Measurements from ENCODE around the gene ASPHD2. TPM values are rescaled to one million over a fixed set of nuclear protein-coding genes. Genes with fewer than 3 reads are reported as not detected.
A peak's percentile ranks its signal among the peaks of the same experiment; 100 is the strongest.

Gene ASPHD2
- total and polyA plus RNA-seq, 4 donors: 3.7 to 12.8 (median 10.0) TPM

DNA sequence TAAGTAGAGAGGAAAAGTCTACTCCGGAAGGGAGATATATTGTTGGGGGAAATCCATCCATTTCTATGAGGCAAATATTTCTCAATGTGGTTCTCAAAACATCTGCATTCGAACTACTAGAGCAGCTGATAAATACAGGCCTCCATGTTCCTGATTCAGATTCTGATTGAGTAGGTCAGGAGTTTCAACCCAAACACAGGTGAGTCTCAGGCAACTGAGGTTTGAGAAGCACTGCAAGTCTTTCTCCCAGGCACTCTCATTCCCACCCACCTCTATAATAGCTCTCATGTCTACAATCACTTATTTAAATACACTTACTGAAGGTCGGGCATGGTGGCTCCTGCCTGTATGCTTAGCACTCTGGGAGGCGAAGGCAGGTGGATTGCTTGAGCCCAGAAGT lies 14.7 kb upstream of the ASPHD2 start:
- DNase-seq (ENCODE audit: low read depth in 4 of 6, low spot score in 6 of 6): no peak
- no peaks in the 10 kb centered on the region for H3K9me3 ChIP-seq (ENCODE audit: control insufficient read depth, insufficient read depth, low read length)
- no peaks in the 10 kb centered on the region for H3K4me1 ChIP-seq (ENCODE audit: control insufficient read depth, insufficient read depth, low read length)
- no peak overlapping the region for H3K4me3 ChIP-seq (ENCODE audit: low read depth, low read length)
- no peaks in the 10 kb centered on the region for H3K36me3 ChIP-seq (ENCODE audit: control insufficient read depth, insufficient read depth, low read length)
- no peak overlapping the region for H3K27ac ChIP-seq (ENCODE audit: low read depth, low read length)
- H3K27me3 ChIP-seq (ENCODE audit: control insufficient read depth, insufficient read depth, low read length): no peaks in the 10 kb centered on the region
- 94% methylated on average over 2 of the region's 4 CpGs for WGBS (ENCODE audit: insufficient coverage)

DNA sequence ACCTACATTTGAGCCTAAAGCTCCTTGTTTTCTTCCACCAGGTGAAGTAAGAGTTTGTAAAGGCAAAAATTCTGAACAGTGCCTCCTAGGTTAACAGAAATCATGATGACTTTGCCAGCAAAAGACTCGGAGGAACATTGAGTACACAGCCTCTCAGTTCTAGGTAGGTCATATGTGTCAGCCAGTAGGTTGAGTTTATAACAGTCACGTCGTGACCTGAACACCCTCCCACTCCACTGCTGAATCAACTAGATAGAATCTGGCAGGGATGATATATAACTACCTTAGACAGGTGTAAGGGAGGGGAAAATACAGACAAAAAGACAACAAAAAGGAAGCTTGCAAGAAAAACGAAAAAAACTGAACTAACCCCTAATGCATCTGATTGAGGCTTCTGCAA lies 12.8 kb upstream of the ASPHD2 start:
- Histone ChIP-seq H3K27me3 (ENCODE audit: control insufficient read depth, insufficient read depth, low read length) (no peaks in the 10 kb centered on the region), H3K4me3 (ENCODE audit: low read depth, low read length) (no peak overlapping the region), H3K36me3 (ENCODE audit: control insufficient read depth, insufficient read depth, low read length) (no peaks in the 10 kb centered on the region), H3K27ac (ENCODE audit: low read depth, low read length) (no peak overlapping the region), H3K4me1 (ENCODE audit: control insufficient read depth, insufficient read depth, low read length) (no peaks in the 10 kb centered on the region), H3K9me3 (ENCODE audit: control insufficient read depth, insufficient read depth, low read length) (no peaks in the 10 kb centered on the region)
- no peak for DNase-seq (ENCODE audit: low read depth in 4 of 6, low spot score in 6 of 6)
- WGBS (ENCODE audit: insufficient coverage): no CpG with 5 or more reads among the region's 4 CpGs

DNA sequence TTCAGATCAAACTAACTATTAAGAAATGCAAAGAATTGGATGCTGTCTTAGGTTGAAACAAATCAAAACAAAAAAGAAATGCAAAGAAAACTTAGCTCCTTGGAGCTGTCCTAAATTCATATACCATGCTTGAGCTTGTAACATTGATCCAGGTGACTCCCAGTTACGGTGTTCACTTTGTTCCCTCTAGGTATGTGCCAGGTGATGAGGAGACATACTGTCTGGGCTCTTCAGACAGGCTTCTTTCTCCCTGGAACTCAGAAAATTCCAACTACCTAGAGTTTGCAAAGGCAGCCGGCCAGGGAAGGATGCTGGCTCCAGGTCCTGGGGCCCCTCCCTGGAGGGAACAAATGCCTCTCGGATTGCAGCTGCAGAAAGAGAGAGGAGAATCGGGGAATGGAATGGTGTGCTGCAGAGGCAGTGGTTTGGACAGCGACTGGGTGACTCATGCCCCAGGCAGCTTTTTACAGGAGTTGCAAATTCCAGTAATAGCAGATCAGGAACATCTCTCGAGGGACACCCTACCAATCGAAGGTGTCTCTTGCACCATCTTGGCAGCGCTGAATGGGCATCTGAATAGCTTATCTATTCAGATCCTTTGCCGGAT lies 12.3 kb upstream of the ASPHD2 start:
- no peaks in the 10 kb centered on the region for H3K27me3 ChIP-seq (ENCODE audit: control insufficient read depth, insufficient read depth, low read length)
- no peak overlapping the region for H3K4me3 ChIP-seq (ENCODE audit: low read depth, low read length)
- H3K4me1 ChIP-seq (ENCODE audit: control insufficient read depth, insufficient read depth, low read length): no peaks in the 10 kb centered on the region
- 62% methylated on average over 9 of the region's 9 CpGs for WGBS (ENCODE audit: insufficient coverage)
- peak in 1 of 6 donors; percentile 25 for DNase-seq (ENCODE audit: low read depth in 4 of 6, low spot score in 6 of 6)
- H3K9me3 ChIP-seq (ENCODE audit: control insufficient read depth, insufficient read depth, low read length): no peaks in the 10 kb centered on the region
- no peak overlapping the region for H3K27ac ChIP-seq (ENCODE audit: low read depth, low read length)
- H3K36me3 ChIP-seq (ENCODE audit: control insufficient read depth, insufficient read depth, low read length): no peaks in the 10 kb centered on the region

DNA sequence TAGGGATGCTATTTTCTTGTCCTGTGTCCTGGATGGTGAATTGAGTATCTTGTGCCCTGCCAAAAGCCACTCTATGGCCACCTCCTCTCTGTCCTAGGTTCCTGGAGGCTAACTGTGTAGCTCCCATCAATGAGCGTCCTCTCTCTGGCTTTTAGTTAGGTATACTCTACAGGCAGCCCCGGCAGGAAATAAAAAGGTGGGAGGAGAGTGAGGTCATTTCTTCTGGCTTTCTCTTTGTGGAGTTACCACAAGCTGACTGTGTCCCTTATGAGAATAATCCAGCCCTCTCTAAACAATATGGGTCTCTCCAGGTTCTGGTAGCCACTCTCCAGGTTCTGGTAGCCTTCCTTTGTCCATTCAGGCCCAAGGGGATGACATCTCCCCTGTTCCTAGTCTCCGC lies 11.7 kb upstream of the ASPHD2 start:
- DNase-seq (ENCODE audit: low read depth in 4 of 6, low spot score in 6 of 6): no peak
- no peak overlapping the region for H3K27ac ChIP-seq (ENCODE audit: low read depth, low read length)
- H3K27me3 ChIP-seq (ENCODE audit: control insufficient read depth, insufficient read depth, low read length): no peaks in the 10 kb centered on the region
- H3K4me3 ChIP-seq (ENCODE audit: low read depth, low read length): no peak overlapping the region
- no peaks in the 10 kb centered on the region for H3K36me3 ChIP-seq (ENCODE audit: control insufficient read depth, insufficient read depth, low read length)
- H3K4me1 ChIP-seq (ENCODE audit: control insufficient read depth, insufficient read depth, low read length): no peaks in the 10 kb centered on the region
- no peaks in the 10 kb centered on the region for H3K9me3 ChIP-seq (ENCODE audit: control insufficient read depth, insufficient read depth, low read length)
- no CpG with 5 or more reads among the region's 3 CpGs for WGBS (ENCODE audit: insufficient coverage)

DNA sequence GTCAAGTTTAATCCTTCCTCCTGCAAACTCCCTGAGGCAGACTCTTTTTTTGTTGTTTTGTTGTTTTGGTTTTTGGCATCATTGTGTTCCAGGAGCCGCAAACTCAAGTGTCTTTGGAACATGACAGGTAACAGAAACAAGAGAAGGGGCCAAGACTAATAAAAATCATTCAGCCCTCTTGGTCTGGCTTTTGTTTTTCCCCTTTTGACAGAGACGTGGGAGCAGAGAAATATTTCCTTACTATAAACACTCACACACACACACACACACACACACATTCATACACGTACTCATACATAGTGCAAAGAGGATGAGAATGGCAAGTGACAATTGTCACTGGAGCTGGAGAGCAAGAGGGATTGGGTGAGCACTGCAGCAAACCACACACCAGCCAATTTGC lies 10.4 kb upstream of the ASPHD2 start:
- Histone ChIP-seq H3K4me1 (ENCODE audit: control insufficient read depth, insufficient read depth, low read length) (no peaks in the 10 kb centered on the region), H3K4me3 (ENCODE audit: low read depth, low read length) (no peak overlapping the region), H3K27ac (ENCODE audit: low read depth, low read length) (no peak overlapping the region), H3K36me3 (ENCODE audit: control insufficient read depth, insufficient read depth, low read length) (no peaks in the 10 kb centered on the region), H3K9me3 (ENCODE audit: control insufficient read depth, insufficient read depth, low read length) (peaks cover 3% of the 10 kb centered on the region), H3K27me3 (ENCODE audit: control insufficient read depth, insufficient read depth, low read length) (no peaks in the 10 kb centered on the region)
- no peak for DNase-seq (ENCODE audit: low read depth in 4 of 6, low spot score in 6 of 6)
- no CpG with 5 or more reads among the region's 3 CpGs for WGBS (ENCODE audit: insufficient coverage)

DNA sequence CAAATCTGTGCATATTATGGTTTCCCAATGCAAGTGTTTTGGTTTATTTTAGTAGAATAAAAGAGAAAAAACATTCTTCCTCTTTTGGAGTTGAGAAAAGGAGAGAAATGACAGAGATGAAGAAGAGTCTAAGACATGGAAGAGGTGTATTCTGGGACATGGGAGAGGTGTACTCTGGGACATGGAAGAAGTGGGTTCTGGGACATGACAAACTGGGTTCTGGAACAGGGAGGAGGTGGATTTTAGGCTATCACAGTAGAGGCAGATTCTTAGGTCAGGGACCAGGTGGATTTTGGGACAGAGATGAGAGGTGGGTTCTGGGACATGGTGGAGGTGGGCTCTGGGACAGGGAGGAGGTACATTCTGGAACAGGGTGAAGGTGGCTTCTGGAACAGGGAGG lies 2.1 kb upstream of the ASPHD2 start:
- H3K27me3 ChIP-seq (ENCODE audit: control insufficient read depth, insufficient read depth, low read length): peaks cover 4% of the 10 kb centered on the region
- no peaks in the 10 kb centered on the region for H3K36me3 ChIP-seq (ENCODE audit: control insufficient read depth, insufficient read depth, low read length)
- no peak for DNase-seq (ENCODE audit: low read depth in 4 of 6, low spot score in 6 of 6)
- no peak overlapping the region for H3K4me3 ChIP-seq (ENCODE audit: low read depth, low read length)
- peaks cover 14% of the 10 kb centered on the region for H3K4me1 ChIP-seq (ENCODE audit: control insufficient read depth, insufficient read depth, low read length)
- peaks cover 3% of the 10 kb centered on the region for H3K9me3 ChIP-seq (ENCODE audit: control insufficient read depth, insufficient read depth, low read length)
- H3K27ac ChIP-seq (ENCODE audit: low read depth, low read length): no peak overlapping the region

DNA sequence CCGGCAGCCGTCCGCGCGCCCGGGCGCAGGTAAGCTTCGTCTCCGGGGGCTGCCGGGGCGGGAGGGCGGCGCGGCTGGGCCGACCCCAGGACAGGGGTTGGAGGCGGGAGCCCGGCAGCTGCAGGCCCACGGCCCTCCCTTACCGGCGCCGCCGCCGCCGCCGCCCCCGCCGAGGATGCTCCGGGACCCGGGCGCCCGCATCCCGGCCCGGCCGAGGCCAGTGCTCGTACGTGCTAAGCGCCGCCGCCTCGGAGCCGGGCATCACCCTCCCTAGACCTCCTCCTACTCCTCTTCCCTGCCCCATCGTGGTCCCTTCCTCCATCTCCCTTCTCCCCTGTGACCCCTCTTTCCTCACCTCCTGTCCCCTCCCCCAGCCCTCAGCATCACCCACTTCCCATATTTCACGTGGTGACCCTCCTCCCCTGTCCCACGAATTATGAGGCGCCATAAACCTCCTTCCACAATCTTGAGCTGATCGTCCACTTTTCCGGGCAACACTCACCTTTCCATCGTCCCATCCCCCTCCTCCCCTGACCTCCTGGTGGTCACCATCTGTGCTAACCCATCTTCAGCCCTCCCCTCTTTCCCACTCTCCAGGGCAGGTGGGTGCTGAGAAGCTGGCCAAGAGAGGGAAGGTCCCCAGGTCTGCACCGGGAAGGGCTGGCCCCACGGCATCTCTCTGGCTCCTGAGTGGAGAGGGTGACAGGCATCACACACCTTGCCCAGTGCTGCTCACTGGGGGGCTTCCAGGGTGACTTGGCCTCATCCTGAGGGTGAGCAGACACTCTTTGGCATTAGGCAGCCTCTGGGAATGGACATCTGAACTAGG lies 612 bp downstream of the ASPHD2 start:
- peaks cover 14% of the 10 kb centered on the region for H3K4me1 ChIP-seq (ENCODE audit: control insufficient read depth, insufficient read depth, low read length)
- peaks cover 4% of the 10 kb centered on the region for H3K27me3 ChIP-seq (ENCODE audit: control insufficient read depth, insufficient read depth, low read length)
- 4% methylated on average over 50 of the region's 50 CpGs for WGBS (ENCODE audit: insufficient coverage)
- peak in 1 of 6 donors; percentile 25 for DNase-seq (ENCODE audit: low read depth in 4 of 6, low spot score in 6 of 6)
- peak overlapping the region; percentile 28 for H3K4me3 ChIP-seq (ENCODE audit: low read depth, low read length)
- no peaks in the 10 kb centered on the region for H3K9me3 ChIP-seq (ENCODE audit: control insufficient read depth, insufficient read depth, low read length)
- no peak overlapping the region for H3K27ac ChIP-seq (ENCODE audit: low read depth, low read length)
- H3K36me3 ChIP-seq (ENCODE audit: control insufficient read depth, insufficient read depth, low read length): peaks cover 12% of the 10 kb centered on the region

DNA sequence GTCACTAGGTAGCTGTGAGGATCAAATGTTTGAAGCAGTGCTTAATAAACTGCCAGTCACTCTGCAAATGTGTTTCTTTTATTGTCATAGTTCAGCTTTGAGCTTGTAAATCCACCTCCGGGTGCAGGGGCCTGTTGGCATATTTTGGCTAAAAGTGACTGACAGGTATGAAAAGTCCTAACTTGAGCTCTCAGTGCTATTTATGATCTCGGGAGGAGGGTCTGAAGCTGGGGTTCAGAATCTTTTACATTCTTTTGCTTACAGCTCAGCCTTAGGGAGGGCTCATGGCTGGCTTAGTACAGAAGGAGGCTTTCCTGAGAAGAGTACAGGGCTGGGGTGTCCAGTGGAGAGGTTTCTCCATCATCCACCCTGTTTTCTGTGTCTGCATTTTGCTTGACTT lies 1.5 kb downstream of the ASPHD2 start:
- Histone ChIP-seq H3K27ac (ENCODE audit: low read depth, low read length) (no peak overlapping the region), H3K9me3 (ENCODE audit: control insufficient read depth, insufficient read depth, low read length) (no peaks in the 10 kb centered on the region)
- no peak for DNase-seq (ENCODE audit: low read depth in 4 of 6, low spot score in 6 of 6)

DNA sequence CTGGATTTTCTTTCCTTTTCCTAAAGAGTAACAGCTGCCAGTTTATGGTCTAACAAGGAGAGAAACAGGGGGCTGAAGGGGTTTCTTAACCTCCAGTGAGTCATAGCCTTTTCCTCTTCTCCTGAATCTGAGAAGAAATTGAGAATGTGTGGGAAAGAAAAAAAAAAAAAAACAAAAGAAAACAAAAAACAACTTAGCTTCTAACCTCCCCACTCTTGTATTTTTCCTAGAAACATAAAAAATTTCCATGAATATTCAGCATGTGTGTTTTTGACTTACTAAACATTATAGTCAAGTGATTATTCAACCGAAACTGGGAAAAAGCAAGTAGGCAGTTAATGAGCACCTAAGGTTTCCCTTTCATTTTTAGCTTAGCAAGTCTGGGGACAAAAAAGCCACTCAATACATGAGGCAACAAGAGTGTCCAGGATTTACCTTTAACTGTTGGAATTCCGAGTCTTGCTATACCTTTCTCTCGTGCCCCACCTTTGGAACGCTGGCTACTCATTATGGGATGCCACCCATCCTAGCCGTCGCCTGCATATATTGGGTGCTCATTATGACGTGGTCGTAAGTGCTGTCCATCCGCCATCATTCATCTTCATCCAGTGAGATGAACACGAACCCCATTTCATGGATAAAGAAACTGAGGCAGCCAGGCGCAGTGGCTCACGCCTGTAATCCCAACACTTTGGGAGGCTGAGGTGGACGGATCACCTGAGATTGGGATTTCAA lies 2.4 kb downstream of the ASPHD2 start:
- H3K9me3 ChIP-seq (ENCODE audit: control insufficient read depth, insufficient read depth, low read length): no peaks in the 10 kb centered on the region
- no peak overlapping the region for H3K4me3 ChIP-seq (ENCODE audit: low read depth, low read length)
- no peak for DNase-seq (ENCODE audit: low read depth in 4 of 6, low spot score in 6 of 6)
- H3K36me3 ChIP-seq (ENCODE audit: control insufficient read depth, insufficient read depth, low read length): peaks cover 19% of the 10 kb centered on the region
- H3K4me1 ChIP-seq (ENCODE audit: control insufficient read depth, insufficient read depth, low read length): peaks cover 18% of the 10 kb centered on the region
- 93% methylated on average over 8 of the region's 13 CpGs for whole genome bisulfite sequencing (ENCODE audit: insufficient coverage)
- no peak overlapping the region for H3K27ac ChIP-seq (ENCODE audit: low read depth, low read length)
- peaks cover 4% of the 10 kb centered on the region for H3K27me3 ChIP-seq (ENCODE audit: control insufficient read depth, insufficient read depth, low read length)

More for the DNA sequence above, 1.5 kb downstream of the ASPHD2 start:
- peaks cover 4% of the 10 kb centered on the region for H3K27me3 ChIP-seq (ENCODE audit: control insufficient read depth, insufficient read depth, low read length)
- peaks cover 14% of the 10 kb centered on the region for H3K4me1 ChIP-seq (ENCODE audit: control insufficient read depth, insufficient read depth, low read length)
- peaks cover 16% of the 10 kb centered on the region for H3K36me3 ChIP-seq (ENCODE audit: control insufficient read depth, insufficient read depth, low read length)
- no peak overlapping the region for H3K4me3 ChIP-seq (ENCODE audit: low read depth, low read length)
- 100% methylated on average over 1 of the region's 2 CpGs for WGBS (ENCODE audit: insufficient coverage)

Data from spinal cord (tissue), 10 donors.